Thymus (tissue), 11 donors: Measurements from ENCODE around the gene TRIM36. TPM values are rescaled to one million over a fixed set of nuclear protein-coding genes. Genes with fewer than 3 reads are reported as not detected.

Experiments used
- DNase-seq, 9 donors: peaks; one replicate each; pipeline ENCODE4 v3.0.0-alpha.2; 2013; ENCODE audit warnings: low spot score in 9 of 9, low read depth in 6 of 9, missing footprints in 1 of 9
- H3K27ac ChIP-seq, 2 donors: one replicate each; pipeline ENCODE4 v1.5.1; 2013; ENCODE audit warnings: control low read depth in 1 of 2, low read depth in 1 of 2, low read length in 1 of 2, mild to moderate bottlenecking in 1 of 2, moderate library complexity in 1 of 2
- H3K27me3 ChIP-seq, 2 donors: one replicate each; pipeline ENCODE4 v1.5.1; 2013; ENCODE audit warnings: low read length in 1 of 2; ENCODE audit not compliant: control insufficient read depth in 2 of 2, insufficient read depth in 1 of 2
- H3K36me3 ChIP-seq, 2 donors: one replicate each; pipeline ENCODE4 v1.5.1; 2013; ENCODE audit warnings: low read length in 1 of 2, mild to moderate bottlenecking in 1 of 2, moderate library complexity in 1 of 2; ENCODE audit not compliant: control insufficient read depth in 2 of 2, insufficient read depth in 2 of 2
- H3K4me1 ChIP-seq, 2 donors: one replicate each; pipeline ENCODE4 v1.5.1; 2013; ENCODE audit warnings: low read length in 2 of 2; ENCODE audit not compliant: control insufficient read depth in 2 of 2, insufficient read depth in 2 of 2
- H3K4me3 ChIP-seq, 2 donors: one replicate each; pipeline ENCODE4 v1.5.1; 2013; ENCODE audit warnings: low read length in 2 of 2, control low read depth in 1 of 2, mild to moderate bottlenecking in 1 of 2
- H3K9me3 ChIP-seq, 2 donors: one replicate each; pipeline ENCODE4 v1.5.1; 2013; ENCODE audit warnings: low read length in 1 of 2, mild to moderate bottlenecking in 1 of 2; ENCODE audit not compliant: control insufficient read depth in 2 of 2, insufficient read depth in 1 of 2
- WGBS: extraction: QIAGEN DNeasy Blood & Tissue Kit; methylation state at CpG from one replicate; pipeline ENCODE4 v1.1.7; 2013; 5-methylcytosine and 5-hydroxymethylcytosine counted together
- polyA plus RNA-seq: library from polyadenylated mRNA; stranded (reverse); fragments of 200-250 nt; gene quantifications from one replicate; pipeline ENCODE4 v1.2.3, GENCODE V29; 2013
- total RNA-seq: library from RNA; stranded (reverse); fragments of 120-200 nt; gene quantifications from one replicate; pipeline ENCODE4 v1.2.4, GENCODE V29; 2013
- donor health status: healthy.

The TRIM36 gene
- total and polyA plus RNA-seq, 2 donors, result 1.8 to 2.0 TPM

DNA sequence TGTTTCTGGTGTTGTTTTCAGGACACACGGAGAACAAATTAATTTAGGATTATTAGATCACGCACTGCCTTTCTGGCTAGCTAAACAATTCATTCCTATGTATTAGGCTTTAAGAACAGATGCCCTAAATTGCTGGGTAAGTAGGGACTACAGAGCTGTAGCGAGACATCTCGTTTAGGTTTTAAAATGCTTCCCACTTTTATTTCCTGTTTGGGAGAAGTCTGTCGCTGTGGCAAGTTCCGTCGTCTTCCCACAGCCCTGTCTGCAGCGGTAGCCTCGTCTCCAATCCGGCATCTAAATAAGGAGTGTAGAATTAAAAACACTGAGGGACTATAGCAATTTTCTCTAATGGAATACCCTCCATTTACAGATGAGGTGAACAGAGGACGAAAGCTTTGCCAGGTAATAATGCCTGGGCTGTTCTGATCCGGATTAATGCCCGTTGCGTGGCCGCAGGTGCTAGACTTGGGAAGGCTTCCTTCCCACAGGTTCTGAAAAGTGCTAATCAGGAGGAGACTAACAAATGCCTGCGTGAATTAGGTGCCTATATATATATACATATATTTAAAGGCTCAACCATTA lies 1.3 kb upstream of the TRIM36 start:
- 10% methylated on average over 16 of the region's 16 CpGs for WGBS
- Histone ChIP-seq H3K36me3 (no peaks in the 10 kb centered on the region), H3K27ac (no peak overlapping the region), H3K9me3 (peaks cover 2 to 15% of the 10 kb centered on the region in 2 donors), H3K4me3 (peak overlapping the region; percentile 60 to 65), H3K27me3 (peaks cover 41 to 91% of the 10 kb centered on the region in 2 donors), H3K4me1 (peaks cover 11 to 19% of the 10 kb centered on the region in 2 donors)
- peak in 1 of 9 donors; percentile 9 for DNase-seq

DNA sequence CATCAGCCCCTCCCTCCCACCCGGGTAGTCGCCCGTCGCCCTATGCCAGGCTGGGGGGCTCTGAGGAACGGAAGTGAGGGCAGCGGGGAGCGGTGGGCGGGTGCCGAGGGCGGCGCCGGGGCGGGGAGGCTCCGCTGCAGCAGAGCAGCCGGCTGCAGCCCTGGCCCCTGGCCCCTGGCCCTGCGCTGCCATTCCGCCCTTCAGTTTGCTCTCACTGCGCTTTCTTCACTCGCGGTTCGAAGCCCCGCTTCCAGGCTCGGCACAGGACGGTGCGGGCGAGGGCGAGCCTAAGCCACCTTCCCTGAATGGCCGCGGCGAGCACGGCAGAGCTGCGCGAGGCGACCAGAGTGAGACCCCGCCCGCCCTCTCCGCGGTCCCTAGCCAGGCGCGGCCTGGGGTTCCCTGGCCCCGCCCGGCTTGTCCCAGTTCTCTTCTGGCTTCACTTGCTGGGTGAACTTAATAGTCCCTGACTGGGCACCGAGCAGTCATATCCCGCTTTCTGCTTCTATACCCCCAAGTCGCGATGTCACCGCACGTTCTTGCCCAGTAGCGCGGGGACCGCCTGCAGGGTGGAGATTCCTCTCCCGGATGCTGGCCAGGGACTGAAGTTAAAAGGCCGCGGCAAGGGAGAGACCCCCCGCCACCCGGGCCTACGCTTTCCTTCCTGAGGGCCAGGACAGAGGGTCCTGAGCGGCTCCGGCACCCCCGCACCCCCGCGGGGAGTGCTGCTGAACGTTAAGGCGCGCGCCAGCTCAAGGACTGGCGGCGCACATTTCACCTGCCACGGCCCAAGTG lies 623 bp upstream of the TRIM36 start:
- Histone ChIP-seq H3K4me1 (peaks cover 11 to 19% of the 10 kb centered on the region in 2 donors), H3K36me3 (no peaks in the 10 kb centered on the region), H3K27ac (no peak overlapping the region), H3K27me3 (peaks cover 39 to 86% of the 10 kb centered on the region in 2 donors), H3K4me3 (peak overlapping the region; percentile 60 to 65), H3K9me3 (peaks cover 4 to 21% of the 10 kb centered on the region in 2 donors)
- no peak for DNase-seq
- WGBS, result under 1% methylated on average over 69 of the region's 69 CpGs

- Histone ChIP-seq H3K27me3 (peaks cover 37 to 73% of the 10 kb centered on the region in 2 donors), H3K4me3 (peak overlapping the region; percentile 60 to 65), H3K27ac (no peak overlapping the region), H3K36me3 (no peaks in the 10 kb centered on the region), H3K4me1 (peaks cover 11 to 19% of the 10 kb centered on the region in 2 donors), H3K9me3 (peaks cover 4 to 23% of the 10 kb centered on the region in 2 donors)
- DNase-seq, result peak in 2 of 9 donors; percentile 9 to 31
- WGBS, result 1% methylated on average over 41 of the region's 41 CpGs
Observed at GRCh38 chr5:115168829-115169486, 750 bp downstream of the TRIM36 start.

DNA sequence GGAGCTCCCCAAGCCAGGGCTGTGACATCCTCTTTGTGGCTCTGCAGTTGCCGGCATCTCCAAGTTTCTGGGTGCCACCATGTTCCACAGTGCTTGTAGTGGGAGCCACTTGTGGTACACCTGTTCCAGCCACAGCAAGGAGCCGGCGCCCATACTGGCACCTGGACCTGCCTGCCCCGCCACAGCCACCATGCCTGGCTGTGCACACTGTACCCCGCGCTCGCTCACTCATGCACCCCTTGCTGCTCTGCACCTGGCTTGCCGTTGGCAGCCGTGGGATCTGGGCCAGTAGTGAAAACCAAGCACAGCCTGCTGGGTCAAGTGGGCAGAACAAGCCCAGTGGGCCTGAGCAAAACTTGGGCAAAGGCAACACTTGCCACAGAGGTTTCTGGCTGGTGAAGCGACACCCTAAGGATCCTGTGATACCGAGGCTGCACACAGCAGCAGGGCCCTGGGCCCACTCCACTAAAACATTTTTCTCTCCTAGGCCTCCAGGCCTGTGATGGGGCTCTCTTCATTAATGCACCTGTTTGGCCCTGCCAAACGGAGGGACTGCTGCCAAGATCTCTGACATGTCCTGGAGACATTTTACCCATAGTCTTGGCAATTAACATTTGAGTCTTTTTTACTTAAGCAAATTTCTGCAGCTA lies 2.8 kb downstream of the TRIM36 start:
- H3K27ac ChIP-seq, result no peak overlapping the region
- H3K27me3 ChIP-seq, result peaks cover 33 to 52% of the 10 kb centered on the region in 2 donors
- peaks cover 4 to 23% of the 10 kb centered on the region in 2 donors for H3K9me3 ChIP-seq
- H3K4me1 ChIP-seq, result peaks cover 11 to 19% of the 10 kb centered on the region in 2 donors
- 97% methylated on average over 12 of the region's 12 CpGs for WGBS
- no peaks in the 10 kb centered on the region for H3K36me3 ChIP-seq
- H3K4me3 ChIP-seq, result no peak overlapping the region
- no peak for DNase-seq

GRCh38 chr5:115165790-115166189 lies 3.9 kb downstream of the TRIM36 start:
- no peak overlapping the region for H3K27ac ChIP-seq
- peaks cover 23 to 41% of the 10 kb centered on the region in 2 donors for H3K27me3 ChIP-seq
- H3K4me1 ChIP-seq, result peaks cover 8 to 15% of the 10 kb centered on the region in 2 donors
- no peaks in the 10 kb centered on the region for H3K36me3 ChIP-seq
- no peak for DNase-seq
- no peak overlapping the region for H3K4me3 ChIP-seq
- 97% methylated on average over 5 of the region's 5 CpGs for WGBS
- H3K9me3 ChIP-seq, result peaks cover 4 to 23% of the 10 kb centered on the region in 2 donors

DNA sequence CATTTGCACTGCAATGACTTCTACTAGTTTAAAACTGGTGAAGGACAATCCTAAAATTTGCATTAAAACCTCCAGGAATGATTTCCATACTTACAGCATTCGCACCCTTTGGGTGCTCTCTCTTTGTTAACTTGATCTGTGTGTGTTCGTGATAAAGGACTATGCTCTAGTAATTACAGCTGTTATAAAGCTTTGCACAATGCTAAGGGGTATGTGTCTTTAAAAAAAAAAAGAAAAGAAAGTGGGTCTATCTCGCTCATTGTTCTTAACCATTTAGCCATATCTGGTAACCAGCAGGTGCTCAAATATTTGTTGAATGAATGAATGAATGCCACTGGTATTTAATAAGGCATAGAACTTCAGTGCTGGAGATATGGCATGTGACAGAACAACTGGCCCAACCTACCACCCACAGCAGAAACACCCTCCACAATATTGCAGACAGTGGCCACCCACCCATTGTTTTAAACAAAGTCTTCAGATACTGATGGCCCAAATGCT lies 8.7 kb downstream of the TRIM36 start:
- Histone ChIP-seq H3K4me3 (no peak overlapping the region), H3K9me3 (peaks cover 3 to 8% of the 10 kb centered on the region in 2 donors), H3K36me3 (no peaks in the 10 kb centered on the region), H3K27ac (no peak overlapping the region), H3K4me1 (no peaks in the 10 kb centered on the region), H3K27me3 (no peaks in the 10 kb centered on the region)
- no peak for DNase-seq
- WGBS, result 96% methylated on average over 3 of the region's 3 CpGs

GRCh38 chr5:115151208-115151805 lies 18.4 kb downstream of the TRIM36 start:
- Histone ChIP-seq H3K4me1 (no peaks in the 10 kb centered on the region), H3K9me3 (no peaks in the 10 kb centered on the region), H3K4me3 (no peak overlapping the region), H3K27me3 (no peaks in the 10 kb centered on the region), H3K36me3 (no peaks in the 10 kb centered on the region), H3K27ac (no peak overlapping the region)
- WGBS, result 94% methylated on average over 6 of the region's 6 CpGs
- DNase-seq, result no peak

- no peaks in the 10 kb centered on the region for H3K36me3 ChIP-seq
- DNase-seq, result no peak
- H3K9me3 ChIP-seq, result no peaks in the 10 kb centered on the region
- no peak overlapping the region for H3K4me3 ChIP-seq
- WGBS, result 90% methylated on average over 5 of the region's 5 CpGs
- H3K27me3 ChIP-seq, result no peaks in the 10 kb centered on the region
- H3K27ac ChIP-seq, result no peak overlapping the region
- no peaks in the 10 kb centered on the region for H3K4me1 ChIP-seq
Observed at GRCh38 chr5:115150512-115150911, 19.2 kb downstream of the TRIM36 start.
